ENCODE measurements around the gene SAP130.

DNA sequence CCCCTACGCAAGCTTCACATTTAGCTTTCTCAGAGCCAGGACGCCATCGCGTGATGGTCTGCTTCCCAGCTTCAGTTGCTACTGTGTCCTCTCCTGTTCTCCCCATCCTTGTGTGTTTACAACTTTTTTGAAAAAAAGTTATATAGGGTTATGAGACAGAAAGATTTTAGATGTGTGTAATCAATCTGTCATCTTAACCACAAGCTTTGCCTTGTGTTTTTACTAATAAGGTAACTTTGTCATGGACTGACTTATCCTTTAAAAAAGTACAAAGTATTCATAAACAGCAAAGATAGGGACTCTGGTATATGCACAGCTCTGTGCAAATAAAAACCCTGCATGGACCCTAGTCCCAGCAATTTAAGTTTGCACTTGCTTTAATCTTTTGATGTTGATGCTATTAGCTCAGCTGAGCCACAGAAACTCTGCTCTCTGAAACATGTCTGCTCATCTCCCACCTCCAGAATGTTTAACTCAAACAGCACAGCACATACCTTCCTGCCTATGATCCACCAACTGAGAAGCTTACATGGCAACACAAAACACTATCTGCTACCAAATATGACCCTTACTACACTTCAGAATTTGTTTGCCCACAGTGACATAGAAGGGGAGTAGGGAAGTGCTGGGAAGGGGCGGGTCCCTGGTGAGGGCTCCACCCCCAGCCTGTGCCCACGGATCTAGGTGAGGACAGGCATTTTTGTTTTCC lies 42.7 kb downstream of the SAP130 start:
- TF ChIP-seq, protein P1, sequence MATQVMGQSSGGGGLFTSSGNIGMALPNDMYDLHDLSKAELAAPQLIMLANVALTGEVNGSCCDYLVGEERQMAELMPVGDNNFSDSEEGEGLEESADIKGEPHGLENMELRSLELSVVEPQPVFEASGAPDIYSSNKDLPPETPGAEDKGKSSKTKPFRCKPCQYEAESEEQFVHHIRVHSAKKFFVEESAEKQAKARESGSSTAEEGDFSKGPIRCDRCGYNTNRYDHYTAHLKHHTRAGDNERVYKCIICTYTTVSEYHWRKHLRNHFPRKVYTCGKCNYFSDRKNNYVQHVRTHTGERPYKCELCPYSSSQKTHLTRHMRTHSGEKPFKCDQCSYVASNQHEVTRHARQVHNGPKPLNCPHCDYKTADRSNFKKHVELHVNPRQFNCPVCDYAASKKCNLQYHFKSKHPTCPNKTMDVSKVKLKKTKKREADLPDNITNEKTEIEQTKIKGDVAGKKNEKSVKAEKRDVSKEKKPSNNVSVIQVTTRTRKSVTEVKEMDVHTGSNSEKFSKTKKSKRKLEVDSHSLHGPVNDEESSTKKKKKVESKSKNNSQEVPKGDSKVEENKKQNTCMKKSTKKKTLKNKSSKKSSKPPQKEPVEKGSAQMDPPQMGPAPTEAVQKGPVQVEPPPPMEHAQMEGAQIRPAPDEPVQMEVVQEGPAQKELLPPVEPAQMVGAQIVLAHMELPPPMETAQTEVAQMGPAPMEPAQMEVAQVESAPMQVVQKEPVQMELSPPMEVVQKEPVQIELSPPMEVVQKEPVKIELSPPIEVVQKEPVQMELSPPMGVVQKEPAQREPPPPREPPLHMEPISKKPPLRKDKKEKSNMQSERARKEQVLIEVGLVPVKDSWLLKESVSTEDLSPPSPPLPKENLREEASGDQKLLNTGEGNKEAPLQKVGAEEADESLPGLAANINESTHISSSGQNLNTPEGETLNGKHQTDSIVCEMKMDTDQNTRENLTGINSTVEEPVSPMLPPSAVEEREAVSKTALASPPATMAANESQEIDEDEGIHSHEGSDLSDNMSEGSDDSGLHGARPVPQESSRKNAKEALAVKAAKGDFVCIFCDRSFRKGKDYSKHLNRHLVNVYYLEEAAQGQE (IDR thresholded peaks at IDR 0.05): no peak
- TF ChIP-seq, protein P2, sequence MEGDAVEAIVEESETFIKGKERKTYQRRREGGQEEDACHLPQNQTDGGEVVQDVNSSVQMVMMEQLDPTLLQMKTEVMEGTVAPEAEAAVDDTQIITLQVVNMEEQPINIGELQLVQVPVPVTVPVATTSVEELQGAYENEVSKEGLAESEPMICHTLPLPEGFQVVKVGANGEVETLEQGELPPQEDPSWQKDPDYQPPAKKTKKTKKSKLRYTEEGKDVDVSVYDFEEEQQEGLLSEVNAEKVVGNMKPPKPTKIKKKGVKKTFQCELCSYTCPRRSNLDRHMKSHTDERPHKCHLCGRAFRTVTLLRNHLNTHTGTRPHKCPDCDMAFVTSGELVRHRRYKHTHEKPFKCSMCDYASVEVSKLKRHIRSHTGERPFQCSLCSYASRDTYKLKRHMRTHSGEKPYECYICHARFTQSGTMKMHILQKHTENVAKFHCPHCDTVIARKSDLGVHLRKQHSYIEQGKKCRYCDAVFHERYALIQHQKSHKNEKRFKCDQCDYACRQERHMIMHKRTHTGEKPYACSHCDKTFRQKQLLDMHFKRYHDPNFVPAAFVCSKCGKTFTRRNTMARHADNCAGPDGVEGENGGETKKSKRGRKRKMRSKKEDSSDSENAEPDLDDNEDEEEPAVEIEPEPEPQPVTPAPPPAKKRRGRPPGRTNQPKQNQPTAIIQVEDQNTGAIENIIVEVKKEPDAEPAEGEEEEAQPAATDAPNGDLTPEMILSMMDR (IDR thresholded peaks at IDR 0.05; ENCODE audit: low read depth, low read length, missing input control): no peak
- TF ChIP-seq HNF4A (conservative IDR thresholded peaks at IDR 0.05): no peak
- no peak for TF ChIP-seq RXRA (IDR thresholded peaks at IDR 0.05)
- no peak for TF ChIP-seq HNF4G (IDR thresholded peaks at IDR 0.05)
- no peak for TF ChIP-seq JUND (IDR thresholded peaks at IDR 0.05)
- TF ChIP-seq, protein P3, sequence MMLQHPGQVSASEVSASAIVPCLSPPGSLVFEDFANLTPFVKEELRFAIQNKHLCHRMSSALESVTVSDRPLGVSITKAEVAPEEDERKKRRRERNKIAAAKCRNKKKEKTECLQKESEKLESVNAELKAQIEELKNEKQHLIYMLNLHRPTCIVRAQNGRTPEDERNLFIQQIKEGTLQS (IDR thresholded peaks at IDR 0.05): no peak
